Measurements from ENCODE around the gene PIK3CB. TPM values are rescaled to one million over a fixed set of nuclear protein-coding genes. Genes with fewer than 3 reads are reported as not detected.

Gene PIK3CB
- polyA plus RNA-seq, 1 of the 3 experiments (the other 2 are of a cell fraction) = 6.8 TPM

DNA sequence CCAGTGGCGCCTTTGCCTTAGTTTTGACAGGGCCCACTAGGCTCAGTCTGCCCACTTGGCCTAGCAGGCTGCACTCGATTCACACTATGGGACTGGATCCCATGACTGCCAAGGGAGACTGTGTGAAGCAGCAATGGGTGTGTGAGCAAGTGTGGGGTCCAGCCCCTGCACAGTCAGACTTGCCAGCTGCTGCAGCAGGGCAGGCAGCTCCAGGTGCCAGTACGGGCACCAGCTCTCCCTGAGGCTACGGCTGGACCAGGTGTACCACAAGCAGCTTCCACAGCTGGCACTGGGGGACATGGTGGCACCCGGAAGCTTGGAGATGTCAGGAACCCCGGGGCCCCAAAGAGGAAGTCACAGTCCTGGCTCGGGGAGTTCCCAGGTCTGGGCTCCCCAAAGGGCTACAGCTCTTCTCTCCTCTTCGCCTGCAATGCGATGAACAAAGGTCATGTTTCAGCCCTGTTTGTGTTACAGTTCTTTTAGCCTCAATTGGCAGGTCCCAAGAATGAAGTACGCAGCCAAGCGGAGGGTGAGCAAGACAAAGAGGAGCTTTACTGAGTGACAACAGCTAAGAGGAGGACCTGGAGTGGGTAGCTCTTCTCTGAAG lies 67.1 kb downstream of the PIK3CB start:
- H3K4me2 ChIP-seq = no peak overlapping the region
- H3K4me1 ChIP-seq (ENCODE audit: control insufficient read depth in 1 of 2, insufficient read depth in 2 of 2, low read depth in 1 of 2, low read length in 1 of 2) = no peaks in the 10 kb centered on the region
- peaks cover 9% of the 10 kb centered on the region; the same call in 1 of the 2 replicates for H3K79me2 ChIP-seq (ENCODE audit: insufficient read depth)
- H3K27me3 ChIP-seq (ENCODE audit: insufficient read depth) = no peaks in the 10 kb centered on the region
- no peak for DNase-seq
- POLR2A ChIA-PET = no interaction called here
- WGBS (ENCODE audit: low lambda C conversion rate) = 95% methylated on average over 9 of the region's 11 CpGs
- no peaks in the 10 kb centered on the region for H3K36me3 ChIP-seq (replicated peaks in 1 of 2; ENCODE audit: control insufficient read depth in 1 of 2, insufficient read depth in 2 of 2, low read length in 1 of 2)
- no peak overlapping the region for H2AFZ ChIP-seq (ENCODE audit: low read depth)
- no peak overlapping the region for H3K27ac ChIP-seq (ENCODE audit: low read depth in 2 of 2, low read length in 1 of 2)
- no peaks in the 10 kb centered on the region for H4K20me1 ChIP-seq (ENCODE audit: insufficient read depth)
- no peak overlapping the region for H3K9ac ChIP-seq
- CTCF ChIA-PET = interaction anchor here (1.5 kb wide), 2 partner anchors 28 to 173 kb away, joined by 3 read pairs; no protein-coding TSS in a partner anchor
- H3F3A ChIP-seq (replicated peaks; ENCODE audit: insufficient read depth) = no peaks in the 10 kb centered on the region
- TF ChIP-seq GABPA (IDR thresholded peaks at IDR 0.05; ENCODE audit: low read depth) (no peak), NRF1 (IDR thresholded peaks at IDR 0.05; ENCODE audit: low read depth, low read length) (no peak), RCOR1 (IDR thresholded peaks at IDR 0.05; ENCODE audit: low read length) (no peak), NFIC (IDR thresholded peaks at IDR 0.05; ENCODE audit: borderline replicate concordance) (no peak), USF1 (IDR thresholded peaks at IDR 0.05; ENCODE audit: borderline replicate concordance, low read depth) (no peak), FOXJ3 (CRISPR knock-in tag; IDR thresholded peaks at IDR 0.05) (no peak), REST (IDR thresholded peaks at IDR 0.05; ENCODE audit: low read depth, low read length) (no peak), JUND (IDR thresholded peaks at IDR 0.05) (no peak), YY1 (IDR thresholded peaks at IDR 0.05; ENCODE audit: low read depth) (no peak), ZBTB33 (IDR thresholded peaks at IDR 0.05; ENCODE audit: borderline replicate concordance, low read depth) (no peak), CHD2 (IDR thresholded peaks at IDR 0.05; ENCODE audit: low read length, partially characterized antibody) (no peak), POLR2AphosphoS5 (IDR thresholded peaks at IDR 0.05; ENCODE audit: low read depth, low read length) (no peak), SIN3A (IDR thresholded peaks at IDR 0.05; ENCODE audit: borderline replicate concordance, low read depth, low read length) (no peak), MEF2A (IDR thresholded peaks at IDR 0.05; ENCODE audit: borderline replicate concordance, low read depth) (no peak), SMC3 (IDR thresholded peaks at IDR 0.05; ENCODE audit: low read depth, low read length) (no peak), RAD21 (IDR thresholded peaks at IDR 0.05; ENCODE audit: low read length) (no peak), FOSL2 (IDR thresholded peaks at IDR 0.05; ENCODE audit: borderline replicate concordance, low read depth) (no peak)
- TF ChIP-seq, protein P1, sequence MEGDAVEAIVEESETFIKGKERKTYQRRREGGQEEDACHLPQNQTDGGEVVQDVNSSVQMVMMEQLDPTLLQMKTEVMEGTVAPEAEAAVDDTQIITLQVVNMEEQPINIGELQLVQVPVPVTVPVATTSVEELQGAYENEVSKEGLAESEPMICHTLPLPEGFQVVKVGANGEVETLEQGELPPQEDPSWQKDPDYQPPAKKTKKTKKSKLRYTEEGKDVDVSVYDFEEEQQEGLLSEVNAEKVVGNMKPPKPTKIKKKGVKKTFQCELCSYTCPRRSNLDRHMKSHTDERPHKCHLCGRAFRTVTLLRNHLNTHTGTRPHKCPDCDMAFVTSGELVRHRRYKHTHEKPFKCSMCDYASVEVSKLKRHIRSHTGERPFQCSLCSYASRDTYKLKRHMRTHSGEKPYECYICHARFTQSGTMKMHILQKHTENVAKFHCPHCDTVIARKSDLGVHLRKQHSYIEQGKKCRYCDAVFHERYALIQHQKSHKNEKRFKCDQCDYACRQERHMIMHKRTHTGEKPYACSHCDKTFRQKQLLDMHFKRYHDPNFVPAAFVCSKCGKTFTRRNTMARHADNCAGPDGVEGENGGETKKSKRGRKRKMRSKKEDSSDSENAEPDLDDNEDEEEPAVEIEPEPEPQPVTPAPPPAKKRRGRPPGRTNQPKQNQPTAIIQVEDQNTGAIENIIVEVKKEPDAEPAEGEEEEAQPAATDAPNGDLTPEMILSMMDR (IDR thresholded peaks at IDR 0.05) = no peak
- TF ChIP-seq, protein P2, sequence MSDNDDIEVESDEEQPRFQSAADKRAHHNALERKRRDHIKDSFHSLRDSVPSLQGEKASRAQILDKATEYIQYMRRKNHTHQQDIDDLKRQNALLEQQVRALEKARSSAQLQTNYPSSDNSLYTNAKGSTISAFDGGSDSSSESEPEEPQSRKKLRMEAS (IDR thresholded peaks at IDR 0.05; ENCODE audit: low read depth) = no peak
- no peak overlapping the region for H3K4me3 ChIP-seq (ENCODE audit: low read depth in 2 of 2, low read length in 1 of 2)
- no peaks in the 10 kb centered on the region for H3K9me3 ChIP-seq
- H3K9me2 ChIP-seq = no peaks in the 10 kb centered on the region
